Measurements from ENCODE around the gene TMEM238L.

DNA sequence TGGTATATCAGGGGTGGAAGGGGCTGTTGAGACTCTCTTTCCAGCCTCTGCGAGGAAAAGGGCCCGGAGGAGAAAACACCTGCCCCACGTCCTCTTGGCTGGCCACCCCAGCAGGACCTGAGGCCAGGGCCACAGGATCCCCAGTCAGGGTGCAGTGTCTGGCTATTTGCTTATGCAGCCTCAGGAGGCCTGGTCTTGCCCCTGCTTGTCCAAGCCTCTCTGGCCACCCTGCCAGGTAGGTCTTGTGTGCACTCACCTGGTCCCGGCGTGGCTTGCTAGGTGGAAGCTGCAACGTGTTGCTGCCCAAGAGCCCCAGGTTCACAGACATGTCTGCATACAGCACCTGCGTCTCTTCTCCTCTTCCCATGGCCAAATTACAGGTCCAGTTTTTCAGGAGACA lies 549 bp downstream of the TMEM238L start:
- TF ChIP-seq YY1 (IDR thresholded peaks at IDR 0.05; ENCODE audit: insufficient read depth, insufficient replicate concordance, low read depth, low read length) (no peak), ARNT (IDR thresholded peaks at IDR 0.05) (no peak), ZNF589 (CRISPR knock-in tag; conservative IDR thresholded peaks at IDR 0.05) (no peak), IRX3 (CRISPR knock-in tag; IDR thresholded peaks at IDR 0.05; ENCODE audit: borderline replicate concordance, low read depth) (no peak)
- TF ChIP-seq, protein P1, sequence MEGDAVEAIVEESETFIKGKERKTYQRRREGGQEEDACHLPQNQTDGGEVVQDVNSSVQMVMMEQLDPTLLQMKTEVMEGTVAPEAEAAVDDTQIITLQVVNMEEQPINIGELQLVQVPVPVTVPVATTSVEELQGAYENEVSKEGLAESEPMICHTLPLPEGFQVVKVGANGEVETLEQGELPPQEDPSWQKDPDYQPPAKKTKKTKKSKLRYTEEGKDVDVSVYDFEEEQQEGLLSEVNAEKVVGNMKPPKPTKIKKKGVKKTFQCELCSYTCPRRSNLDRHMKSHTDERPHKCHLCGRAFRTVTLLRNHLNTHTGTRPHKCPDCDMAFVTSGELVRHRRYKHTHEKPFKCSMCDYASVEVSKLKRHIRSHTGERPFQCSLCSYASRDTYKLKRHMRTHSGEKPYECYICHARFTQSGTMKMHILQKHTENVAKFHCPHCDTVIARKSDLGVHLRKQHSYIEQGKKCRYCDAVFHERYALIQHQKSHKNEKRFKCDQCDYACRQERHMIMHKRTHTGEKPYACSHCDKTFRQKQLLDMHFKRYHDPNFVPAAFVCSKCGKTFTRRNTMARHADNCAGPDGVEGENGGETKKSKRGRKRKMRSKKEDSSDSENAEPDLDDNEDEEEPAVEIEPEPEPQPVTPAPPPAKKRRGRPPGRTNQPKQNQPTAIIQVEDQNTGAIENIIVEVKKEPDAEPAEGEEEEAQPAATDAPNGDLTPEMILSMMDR (CRISPR knock-in tag; IDR thresholded peaks at IDR 0.05): no peak
